Mononuclear cell (primary cell): ENCODE data around the gene IFT122. TPM values are rescaled to one million over a fixed set of nuclear protein-coding genes. Genes with fewer than 3 reads are reported as not detected.
"Not testable (repeated sequence)": the region's sequence is repeated elsewhere in the genome, so short reads cannot be mapped to it uniquely, and the experiment has no call there.

ENCODE experiments used
- H3K27me3 ChIP-seq: 2 replicates; pipeline ENCODE4 v1.6.0; 2011; ENCODE audit warnings: low read length, control low read depth; ENCODE audit not compliant: insufficient read depth
- H3K4me1 ChIP-seq: 2 replicates; pipeline ENCODE4 v1.5.1; 2011; ENCODE audit warnings: mild to moderate bottlenecking, low read length, control low read depth; ENCODE audit not compliant: insufficient read depth
- H3K4me3 ChIP-seq: 2 replicates; pipeline ENCODE4 v1.5.1; 2011; ENCODE audit warnings: mild to moderate bottlenecking, low read length, moderate library complexity
- H3K9me3 ChIP-seq: 2 replicates; pipeline ENCODE4 v1.5.1; 2011; ENCODE audit warnings: low read depth, mild to moderate bottlenecking, control low read depth, low read length
- total RNA-seq: library from RNA; depleted of rRNA; stranded (reverse); fragments of >200 nt; gene quantifications from one replicate; pipeline ENCODE4 v1.2.3, GENCODE V29; 2012

Gene IFT122
- total RNA-seq, 1 donor: 8.3 TPM

GRCh38 chr3:129463716-129464115, 23.7 kb downstream of the IFT122 start:
- Histone ChIP-seq H3K4me1 (no peaks in the 10 kb centered on the region), H3K27me3 (no peaks in the 10 kb centered on the region), H3K9me3 (no peaks in the 10 kb centered on the region)

GRCh38 chr3:129467932-129468331, 27.9 kb downstream of the IFT122 start:
- Histone ChIP-seq H3K4me3 (no peak overlapping the region), H3K4me1 (no peaks in the 10 kb centered on the region), H3K27me3 (no peaks in the 10 kb centered on the region), H3K9me3 (no peaks in the 10 kb centered on the region)

More at GRCh38 chr3:129463716-129464115, 23.7 kb downstream of the IFT122 start:
- no peak overlapping the region for H3K4me3 ChIP-seq

- no peaks in the 10 kb centered on the region for H3K4me1 ChIP-seq
- no peaks in the 10 kb centered on the region for H3K9me3 ChIP-seq
- H3K4me3 ChIP-seq: no peak overlapping the region
These were observed 29.0 kb downstream of the IFT122 start for GRCh38 chr3:129469026-129469425.

GRCh38 chr3:129470861-129471260, 30.8 kb downstream of the IFT122 start:
- Histone ChIP-seq H3K27me3 (no peaks in the 10 kb centered on the region), H3K9me3 (no peaks in the 10 kb centered on the region), H3K4me3 (no peak overlapping the region), H3K4me1 (no peaks in the 10 kb centered on the region)

More at GRCh38 chr3:129469026-129469425, 29.0 kb downstream of the IFT122 start:
- no peaks in the 10 kb centered on the region for H3K27me3 ChIP-seq

GRCh38 chr3:129473067-129473768, 33.2 kb downstream of the IFT122 start:
- Histone ChIP-seq H3K9me3 (no peaks in the 10 kb centered on the region), H3K4me3 (no peak overlapping the region), H3K27me3 (no peaks in the 10 kb centered on the region), H3K4me1 (no peaks in the 10 kb centered on the region)

GRCh38 chr3:129473769-129474152, 33.7 kb downstream of the IFT122 start:
- no peak overlapping the region for H3K4me3 ChIP-seq

GRCh38 chr3:129474984-129475804, 35.2 kb downstream of the IFT122 start:
- Histone ChIP-seq H3K27me3 (no peaks in the 10 kb centered on the region), H3K4me1 (no peaks in the 10 kb centered on the region), H3K4me3 (no peak overlapping the region), H3K9me3 (no peaks in the 10 kb centered on the region)

More at GRCh38 chr3:129473769-129474152, 33.7 kb downstream of the IFT122 start:
- Histone ChIP-seq H3K4me1 (no peaks in the 10 kb centered on the region), H3K27me3 (no peaks in the 10 kb centered on the region), H3K9me3 (no peaks in the 10 kb centered on the region)

- Histone ChIP-seq H3K27me3 (no peaks in the 10 kb centered on the region), H3K4me3 (no peak overlapping the region), H3K4me1 (no peaks in the 10 kb centered on the region), H3K9me3 (no peaks in the 10 kb centered on the region)
These were observed 35.8 kb downstream of the IFT122 start for GRCh38 chr3:129475863-129476262.

GRCh38 chr3:129476586-129476985, 36.6 kb downstream of the IFT122 start:
- no peaks in the 10 kb centered on the region for H3K27me3 ChIP-seq
- peaks cover 1% of the 10 kb centered on the region for H3K4me1 ChIP-seq
- no peak overlapping the region for H3K4me3 ChIP-seq
- H3K9me3 ChIP-seq: no peaks in the 10 kb centered on the region

GRCh38 chr3:129481225-129481765, 41.3 kb downstream of the IFT122 start:
- not testable (repeated sequence) for H3K9me3 ChIP-seq, H3K4me3 ChIP-seq, H3K27me3 ChIP-seq
- peaks cover 17% of the 10 kb centered on the region for H3K4me1 ChIP-seq

- H3K4me3 ChIP-seq: no peak overlapping the region
- peaks cover 23% of the 10 kb centered on the region for H3K4me1 ChIP-seq
- H3K9me3 ChIP-seq: no peaks in the 10 kb centered on the region
- no peaks in the 10 kb centered on the region for H3K27me3 ChIP-seq
These were observed 41.8 kb downstream of the IFT122 start for GRCh38 chr3:129481766-129482332.

- H3K4me3 ChIP-seq: no peak overlapping the region
- H3K9me3 ChIP-seq: no peaks in the 10 kb centered on the region
- H3K27me3 ChIP-seq: no peaks in the 10 kb centered on the region
- peaks cover 29% of the 10 kb centered on the region for H3K4me1 ChIP-seq
These were observed 42.7 kb downstream of the IFT122 start for GRCh38 chr3:129482721-129483120.

GRCh38 chr3:129483870-129484269, 43.8 kb downstream of the IFT122 start:
- Histone ChIP-seq H3K27me3 (no peaks in the 10 kb centered on the region), H3K4me1 (peaks cover 33% of the 10 kb centered on the region), H3K4me3 (no peak overlapping the region), H3K9me3 (no peaks in the 10 kb centered on the region)

GRCh38 chr3:129485146-129485545, 45.1 kb downstream of the IFT122 start:
- H3K4me1 ChIP-seq: peaks cover 45% of the 10 kb centered on the region
- H3K27me3 ChIP-seq: not testable (repeated sequence)

More at GRCh38 chr3:129485146-129485545, 45.1 kb downstream of the IFT122 start:
- not testable (repeated sequence) for H3K9me3 ChIP-seq, H3K4me3 ChIP-seq
